Gastrocnemius medialis (tissue), 4 donors: ENCODE results near the gene HSPA14. TPM values are rescaled to one million over a fixed set of nuclear protein-coding genes. Genes with fewer than 3 reads are reported as not detected.

Experiments
- ATAC-seq, 2 donors: fragments of 150-250 bp; one replicate each; pipeline ENCODE4 v1.9.1; 2016
- DNase-seq, 2 donors: peaks; one replicate each; pipeline ENCODE4 v3.0.0-alpha.2; 2019
- H3K27ac ChIP-seq, 4 donors: fragments of 200-600 bp; sonication (generic); 1 replicate in 1 of 4; 2 replicates in 3 of 4; pipeline ENCODE4 v1.5.1; 2016 to 2018; ENCODE audit warnings: mild to moderate bottlenecking in 2 of 4, moderate library complexity in 1 of 4
- H3K27me3 ChIP-seq, 3 donors: fragments of 200-600 bp; sonication (generic) in 2 of 3; 1 replicate in 1 of 3; 2 replicates in 2 of 3; pipeline versions ENCODE4 v1.5.1 to v1.6.0; 2016 to 2019; ENCODE audit warnings: mild to moderate bottlenecking in 1 of 3, moderate library complexity in 1 of 3
- H3K36me3 ChIP-seq, 2 donors: fragments of 200-600 bp; sonication (generic) in 1 of 2; one replicate each; pipeline ENCODE4 v1.5.1; 2017 to 2018
- H3K4me1 ChIP-seq, 2 donors: fragments of 200-600 bp; sonication (generic) in 1 of 2; one replicate each; pipeline ENCODE4 v1.5.1; 2016 to 2017; ENCODE audit warnings: mild to moderate bottlenecking in 2 of 2
- H3K4me3 ChIP-seq, 4 donors: fragments of 200-600 bp; sonication (generic) in 3 of 4; 1 replicate in 1 of 4; 2 replicates in 3 of 4; pipeline ENCODE4 v1.5.1; 2016 to 2019; ENCODE audit warnings: mild to moderate bottlenecking in 2 of 4
- H3K9me3 ChIP-seq, 3 donors: fragments of 200-600 bp; sonication (generic) in 2 of 3; 1 replicate in 1 of 3; 2 replicates in 2 of 3; pipeline ENCODE4 v1.5.1; 2016 to 2019
- POLR2A ChIP-seq, 2 donors: fragments of 450-650 bp; IDR thresholded peaks; one replicate each; pipeline ENCODE4 v1.6.1; 2017; ENCODE audit warnings: antibody characterized with exemption in 2 of 2, mild to moderate bottlenecking in 2 of 2, moderate library complexity in 2 of 2
- in situ Hi-C, 4 donors: fragments of 200-750 bp; cut with MboI; loops; one replicate each; pipeline versions ENCODE4 v1.15.0 to v1.8.0; 2017; ENCODE audit warnings: low sequenced_read_pairs in 4 of 4
- intact Hi-C: fragments of 100-400 bp; cut with DNase I; formaldehyde crosslinking; loops from one replicate; pipeline ENCODE4 v1.15.1; 2023; ENCODE audit warnings: low total_unique reads
- total RNA-seq, 4 donors: library from RNA; depleted of rRNA; stranded (reverse); fragments of >200 nt; gene quantifications; one replicate each; pipeline versions ENCODE4 v1.1.0 to v1.2.3, GENCODE V29; 2016
- TF ChIP-seq, protein P1 (sequence below), 5 experiments: fragments of 450-650 bp in 3 of 5; fragments of 200-600 bp in 2 of 5; sonication (generic) in 2 of 5; IDR thresholded peaks in 4 of 5; conservative IDR thresholded peaks in 1 of 5; 1 replicate in 4 of 5; 2 replicates in 1 of 5; pipeline ENCODE4 v1.5.1; 2016 to 2019; ENCODE audit warnings: antibody characterized with exemption in 5 of 5, mild to moderate bottlenecking in 3 of 5, moderate library complexity in 3 of 5

HSPA14 gene
- total RNA-seq, 4 donors from 2014 or later = 17.7 to 25.5 (median 22.1) TPM

GRCh38 chr10:14822879-14823755, 15.0 kb upstream of the HSPA14 start:
- in situ Hi-C loops = loop anchor here in 1 of 4 donors (10.0 kb wide), 1 partner anchor 318 kb away; no protein-coding TSS in a partner anchor
- no peaks in the 10 kb centered on the region for H3K9me3 ChIP-seq
- DNase-seq = no peak
- TF ChIP-seq, protein P1, sequence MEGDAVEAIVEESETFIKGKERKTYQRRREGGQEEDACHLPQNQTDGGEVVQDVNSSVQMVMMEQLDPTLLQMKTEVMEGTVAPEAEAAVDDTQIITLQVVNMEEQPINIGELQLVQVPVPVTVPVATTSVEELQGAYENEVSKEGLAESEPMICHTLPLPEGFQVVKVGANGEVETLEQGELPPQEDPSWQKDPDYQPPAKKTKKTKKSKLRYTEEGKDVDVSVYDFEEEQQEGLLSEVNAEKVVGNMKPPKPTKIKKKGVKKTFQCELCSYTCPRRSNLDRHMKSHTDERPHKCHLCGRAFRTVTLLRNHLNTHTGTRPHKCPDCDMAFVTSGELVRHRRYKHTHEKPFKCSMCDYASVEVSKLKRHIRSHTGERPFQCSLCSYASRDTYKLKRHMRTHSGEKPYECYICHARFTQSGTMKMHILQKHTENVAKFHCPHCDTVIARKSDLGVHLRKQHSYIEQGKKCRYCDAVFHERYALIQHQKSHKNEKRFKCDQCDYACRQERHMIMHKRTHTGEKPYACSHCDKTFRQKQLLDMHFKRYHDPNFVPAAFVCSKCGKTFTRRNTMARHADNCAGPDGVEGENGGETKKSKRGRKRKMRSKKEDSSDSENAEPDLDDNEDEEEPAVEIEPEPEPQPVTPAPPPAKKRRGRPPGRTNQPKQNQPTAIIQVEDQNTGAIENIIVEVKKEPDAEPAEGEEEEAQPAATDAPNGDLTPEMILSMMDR (IDR thresholded peaks at IDR 0.05 in 4 of 5, conservative IDR thresholded peaks at IDR 0.05 in 1 of 5) = peak in 2 of 5 experiments; percentile 28 to 33
- no peak for TF ChIP-seq POLR2A (IDR thresholded peaks at IDR 0.05)
- intact Hi-C loops = loop anchor here (10.0 kb wide), 1 partner anchor 328 kb away; no protein-coding TSS in a partner anchor
- no peak overlapping the region for H3K27ac ChIP-seq
- no peaks in the 10 kb centered on the region for H3K36me3 ChIP-seq
- no peak overlapping the region for H3K4me3 ChIP-seq
- no peaks in the 10 kb centered on the region for H3K27me3 ChIP-seq
- no peaks in the 10 kb centered on the region for H3K4me1 ChIP-seq
- ATAC-seq = no peak

DNA sequence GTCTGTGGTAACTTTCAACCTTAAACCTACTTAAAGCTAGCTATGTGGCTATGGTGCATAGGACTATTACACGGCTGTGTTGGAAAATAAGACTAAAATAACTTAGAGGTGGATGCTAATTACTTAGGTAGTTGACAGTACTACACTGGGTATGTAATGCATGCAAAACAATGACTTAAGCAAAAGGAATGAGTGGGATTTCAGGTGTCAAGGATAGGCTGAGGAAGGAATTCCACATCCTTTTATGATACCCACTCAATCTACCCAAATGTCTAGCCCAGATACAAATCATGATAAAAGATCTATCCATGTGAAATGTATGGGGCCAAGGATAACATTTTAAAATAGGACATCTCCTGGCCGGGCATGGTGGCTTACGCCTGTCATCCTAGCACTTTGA, 14.1 kb upstream of the HSPA14 start:
- Histone ChIP-seq H3K9me3 (no peaks in the 10 kb centered on the region), H3K4me3 (no peak overlapping the region), H3K27me3 (no peaks in the 10 kb centered on the region), H3K27ac (no peak overlapping the region), H3K36me3 (no peaks in the 10 kb centered on the region), H3K4me1 (no peaks in the 10 kb centered on the region)
- no peak for ATAC-seq
- TF ChIP-seq POLR2A (IDR thresholded peaks at IDR 0.05) = no peak
- TF ChIP-seq, protein P1 (IDR thresholded peaks at IDR 0.05 in 4 of 5, conservative IDR thresholded peaks at IDR 0.05 in 1 of 5) = no peak
- in situ Hi-C loops (loop anchor here in 1 of 4 donors (10.0 kb wide), 1 partner anchor 319 kb away; no protein-coding TSS in a partner anchor), intact Hi-C loops (loop anchor here (10.0 kb wide), 1 partner anchor 329 kb away; no protein-coding TSS in a partner anchor)
- DNase-seq = no peak

DNA sequence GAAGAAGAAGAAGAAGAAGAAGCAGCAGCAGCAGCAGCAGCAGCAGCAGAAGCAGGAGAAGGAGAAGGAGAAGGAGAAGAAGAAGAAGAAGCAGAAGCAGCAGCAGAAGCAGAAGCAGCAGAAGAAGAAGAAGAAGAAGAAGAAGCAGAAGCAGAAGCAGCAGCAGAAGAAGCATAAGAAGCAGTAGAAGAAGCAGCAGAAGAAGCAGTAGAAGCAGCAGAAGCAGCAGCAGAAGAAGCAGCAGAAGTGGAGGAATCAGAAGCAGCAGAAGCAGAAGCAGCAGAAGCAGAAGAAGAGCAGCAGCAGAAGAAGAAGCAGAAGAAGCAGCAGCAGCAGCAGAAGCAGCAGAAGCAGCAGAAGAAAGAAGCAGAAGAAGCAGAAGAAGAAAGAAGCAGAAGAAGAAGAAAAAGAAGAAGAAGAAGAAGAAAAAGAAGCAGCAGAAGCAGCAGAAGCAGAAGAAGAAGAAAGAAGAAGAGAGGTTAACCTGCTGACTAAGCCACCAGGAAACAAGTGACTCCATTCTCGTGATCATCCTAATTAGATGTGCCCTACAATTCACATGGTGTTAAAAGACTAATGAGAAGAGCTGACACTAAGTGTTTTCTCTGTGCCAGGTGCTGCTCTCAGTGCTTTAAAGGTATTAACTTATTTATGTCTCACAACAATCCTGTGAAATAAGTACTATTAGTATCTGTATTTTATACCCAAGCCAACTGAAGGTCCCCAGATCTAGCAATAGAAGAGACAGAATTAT, 11.9 kb upstream of the HSPA14 start:
- intact Hi-C loops = loop anchor here (10.0 kb wide), 1 partner anchor 331 kb away; no protein-coding TSS in a partner anchor
- TF ChIP-seq, protein P1 (IDR thresholded peaks at IDR 0.05 in 4 of 5, conservative IDR thresholded peaks at IDR 0.05 in 1 of 5) = no peak
- no peak for TF ChIP-seq POLR2A (IDR thresholded peaks at IDR 0.05)
- in situ Hi-C loops = loop anchor here in 3 of 4 donors (10.0 to 25.0 kb wide), 3 partner anchors 136 to 321 kb away; partner anchors contain the start of genes ACBD7 (in 1 of the 3), DCLRE1C (in 1 of the 3), MEIG1 (in 1 of the 3) and RPP38 (in 1 of the 3)
- no peak overlapping the region for H3K4me3 ChIP-seq
- no peaks in the 10 kb centered on the region for H3K36me3 ChIP-seq
- H3K27me3 ChIP-seq = no peaks in the 10 kb centered on the region
- H3K27ac ChIP-seq = no peak overlapping the region
- ATAC-seq (no peak), DNase-seq (no peak)
- H3K9me3 ChIP-seq = no peaks in the 10 kb centered on the region
- H3K4me1 ChIP-seq = no peaks in the 10 kb centered on the region

DNA sequence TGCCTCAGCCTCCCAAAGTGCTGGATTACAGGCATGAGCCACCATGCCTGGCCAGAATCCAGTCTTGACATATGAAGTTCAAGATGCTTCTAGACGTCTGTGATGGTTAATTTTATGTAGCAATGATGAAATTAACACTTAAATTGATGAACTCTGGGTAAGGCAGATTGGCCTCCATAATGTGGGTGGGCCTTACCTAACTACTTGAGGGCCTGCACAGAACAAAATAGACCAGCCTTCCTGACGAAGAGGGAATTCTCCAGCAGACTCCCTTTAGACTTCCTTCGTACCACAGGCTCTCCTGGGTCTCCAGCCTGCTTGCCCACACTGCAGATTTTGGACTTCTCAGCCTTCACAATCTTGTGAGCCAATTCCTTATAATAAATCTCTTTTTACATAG, 5.0 kb upstream of the HSPA14 start:
- intact Hi-C loops = no loop called here

More for the DNA sequence above, 5.0 kb upstream of the HSPA14 start:
- Histone ChIP-seq H3K9me3 (no peaks in the 10 kb centered on the region), H3K27me3 (no peaks in the 10 kb centered on the region), H3K27ac (peak overlapping the region in 1 of 4 donors; percentile 98), H3K36me3 (peaks cover 0 to 5% of the 10 kb centered on the region in 2 donors), H3K4me1 (peaks cover 14 to 15% of the 10 kb centered on the region in 2 donors), H3K4me3 (no peak overlapping the region)
- in situ Hi-C loops = loop anchor here in 2 of 4 donors (25.0 kb wide), 2 partner anchors 129 to 254 kb away; partner anchors contain the start of genes ACBD7 (in 1 of the 2), DCLRE1C (in 1 of the 2), MEIG1 (in 1 of the 2) and RPP38 (in 1 of the 2)
- ATAC-seq (no peak), DNase-seq (no peak)
- TF ChIP-seq POLR2A (IDR thresholded peaks at IDR 0.05) = no peak
- TF ChIP-seq, protein P1 (IDR thresholded peaks at IDR 0.05 in 4 of 5, conservative IDR thresholded peaks at IDR 0.05 in 1 of 5) = no peak
